Heart left ventricle (tissue), 16 donors: ENCODE data around the gene FLII. TPM values are rescaled to one million over a fixed set of nuclear protein-coding genes. Genes with fewer than 3 reads are reported as not detected.

Source experiments
- ATAC-seq, 4 donors: fragments of 200-7000 bp; cut with Tn5 transposase; one replicate each; pipeline ENCODE4 v1.9.1; 2020 to 2022; ENCODE audit warnings: moderate library complexity in 4 of 4, mild to moderate bottlenecking in 3 of 4, moderate number of reproducible peaks in 1 of 4
- DNase-seq, 5 donors: peaks; one replicate each; pipeline ENCODE4 v3.0.0-alpha.2; 2020
- H3K27ac ChIP-seq, 12 donors: fragments of 200-600 bp; sonication (generic) in 4 of 12; one replicate each; pipeline versions ENCODE4 v1.5.0 to v1.8.0; 2016 to 2022; ENCODE audit warnings: mild to moderate bottlenecking in 2 of 12
- H3K27me3 ChIP-seq, 9 donors: fragments of 200-600 bp; sonication (generic) in 2 of 9; one replicate each; pipeline versions ENCODE4 v1.5.1 to v1.8.0; 2016 to 2022; ENCODE audit warnings: mild to moderate bottlenecking in 3 of 9
- H3K36me3 ChIP-seq, 9 donors: fragments of 200-600 bp; sonication (generic) in 2 of 9; one replicate each; pipeline versions ENCODE4 v1.5.0 to v1.8.0; 2018 to 2022; ENCODE audit warnings: mild to moderate bottlenecking in 2 of 9
- H3K4me1 ChIP-seq, 12 donors: fragments of 200-600 bp; sonication (generic) in 4 of 12; one replicate each; pipeline versions ENCODE4 v1.5.0 to v1.8.0; 2016 to 2022; ENCODE audit warnings: mild to moderate bottlenecking in 3 of 12
- H3K4me3 ChIP-seq, 12 donors: fragments of 200-600 bp; sonication (generic) in 4 of 12; one replicate each; pipeline versions ENCODE4 v1.5.0 to v1.8.0; 2017 to 2022; ENCODE audit warnings: mild to moderate bottlenecking in 9 of 12, moderate library complexity in 4 of 12
- H3K9me3 ChIP-seq, 12 donors: fragments of 200-600 bp; sonication (generic) in 4 of 12; one replicate each; pipeline versions ENCODE4 v1.5.0 to v1.8.0; 2016 to 2022; ENCODE audit warnings: mild to moderate bottlenecking in 1 of 12
- POLR2A ChIP-seq, 2 donors: fragments of 450-650 bp; IDR thresholded peaks; one replicate each; pipeline ENCODE4 v1.6.1; 2017; ENCODE audit warnings: antibody characterized with exemption in 2 of 2, mild to moderate bottlenecking in 2 of 2, moderate library complexity in 2 of 2
- whole genome bisulfite sequencing, 4 donors: extraction: QIAGEN DNeasy Blood & Tissue Kit in 2 of 4; methylation state at CpG; one replicate each; pipeline versions ENCODE4 v1.1.5 to v1.1.7; 2013 to 2018; 5-methylcytosine and 5-hydroxymethylcytosine counted together
- intact Hi-C, 10 donors: fragments of 100-400 bp; cut with DNase I; formaldehyde crosslinking; loops; one replicate each; pipeline versions ENCODE4 v1.11.1 to v1.14.2; 2022
- polyA plus RNA-seq, 2 donors: library from polyadenylated mRNA; stranded (reverse); fragments of 200-250 nt; gene quantifications; one replicate each; pipeline ENCODE4 v1.2.3, GENCODE V29; 2013
- total RNA-seq, 9 donors: library from RNA; depleted of rRNA in 2 of 9; stranded (reverse); fragments of >200 nt in 2 of 9; fragmentation: NEBNext Ultra II Directional in 3 of 9; extraction: Animal tissue kit (Norgen Biotek cat#: 25700) in 3 of 9; gene quantifications; one replicate each; pipeline versions ENCODE4 v1.1.0 to v1.2.4, GENCODE V29; 2016 to 2023
- TF ChIP-seq, protein P1 (sequence below), 12 donors: fragments of 200-600 bp; sonication (generic) in 4 of 12; IDR thresholded peaks; one replicate each; pipeline versions ENCODE4 v1.5.0 to v1.8.0; 2018 to 2022; ENCODE audit warnings: antibody characterized with exemption in 12 of 12, mild to moderate bottlenecking in 5 of 12
- donor health status: ischemic (EF 13 %, LVEDD 7.1; RV severe dilation, severe dysfunction).
- donor health status: healthy with polysubstance abuse.
- donor health status: DM: no; HTN: yes; CAD: no.
- donor health status: DM: no; HTN: no; CAD: no.
- donor health status: ischemic (EF 25% LVEDD 6.9; RV normal size, moderate dysfunction).
- donor health status: ischemic (EF 25% LVEDD 5.7; RV mildly dilated, moderate dysfunction).
- donor health status: healthy.
- donor health status: DM: yes; HTN: yes; CAD: no.
- donor health status: ischemic (EF 35%, LVEDD 5.7; RV mildly dilated, moderate dysfunction).
- donor health status: nonischemic (EF 11% LVEDD 7.7; RV severe dilation, severe dysfunction).
- donor health status: DM: yes; HTN: yes; CAD: no.
- donor health status: PGD.
- donor health status: ischemic (EF 29% LVEDD 5.4; RV normal size, mild dysfunction).
- donor health status: nonischemic (EF 23%, LVEDD 6.1; RV moderate dilation, normal function).

The FLII gene
- total and polyA plus RNA-seq, 11 donors: 218 to 535 (median 321) TPM

DNA sequence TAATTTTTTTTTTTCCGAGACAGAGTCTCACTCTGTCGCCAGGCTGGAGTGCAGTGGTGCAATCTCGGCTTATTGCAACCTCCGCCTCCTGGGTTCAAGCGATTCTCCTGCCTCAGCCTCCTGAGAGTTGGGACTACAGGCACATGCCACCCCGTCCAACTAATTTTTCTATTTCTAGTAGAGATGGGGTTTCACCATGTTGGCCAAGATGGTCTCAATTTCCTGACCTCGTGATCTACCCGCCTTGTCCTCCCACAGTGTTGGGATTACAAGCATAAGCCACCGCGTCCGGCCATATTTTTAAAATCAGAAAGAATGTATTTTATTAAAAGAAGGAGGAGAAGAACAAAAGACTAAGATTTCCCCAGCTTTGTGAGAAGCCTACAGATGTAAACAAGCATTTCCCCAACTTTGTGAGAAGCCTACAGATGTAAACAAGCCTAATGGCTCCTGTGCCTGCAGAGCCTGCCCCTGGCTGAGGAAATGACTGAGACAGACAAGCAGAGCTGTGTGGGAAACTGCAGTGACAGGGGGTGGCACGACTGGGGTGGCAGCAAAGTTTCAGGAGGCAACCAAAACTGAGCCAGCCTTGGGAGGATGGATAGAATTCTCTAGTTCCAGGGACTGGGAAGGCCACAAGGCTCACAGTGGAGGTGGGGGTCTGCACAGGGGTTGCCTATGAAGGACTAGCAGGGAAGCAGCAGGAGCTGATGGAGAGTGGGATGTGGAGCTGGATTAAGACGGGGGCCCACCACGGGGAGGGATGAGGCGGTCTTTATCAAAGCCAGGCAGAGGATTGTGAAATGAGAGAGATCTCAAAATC is 33.4 kb upstream of the FLII start:
- WGBS, 4 donors: 95 to 96% (median 95%) methylated on average over 15 of the region's 15 CpGs
- no peak for ATAC-seq

GRCh38 chr17:18285296-18285695 is 26.8 kb upstream of the FLII start:
- DNase-seq (no peak), ATAC-seq (no peak)
- intact Hi-C loops: no loop called here
- no peak overlapping the region for H3K27ac ChIP-seq
- H3K4me3 ChIP-seq: no peak overlapping the region
- peaks cover 0 to 6% (median 0%) of the 10 kb centered on the region in 12 donors for H3K4me1 ChIP-seq
- no peak for TF ChIP-seq POLR2A (IDR thresholded peaks at IDR 0.05)
- TF ChIP-seq, protein P1, sequence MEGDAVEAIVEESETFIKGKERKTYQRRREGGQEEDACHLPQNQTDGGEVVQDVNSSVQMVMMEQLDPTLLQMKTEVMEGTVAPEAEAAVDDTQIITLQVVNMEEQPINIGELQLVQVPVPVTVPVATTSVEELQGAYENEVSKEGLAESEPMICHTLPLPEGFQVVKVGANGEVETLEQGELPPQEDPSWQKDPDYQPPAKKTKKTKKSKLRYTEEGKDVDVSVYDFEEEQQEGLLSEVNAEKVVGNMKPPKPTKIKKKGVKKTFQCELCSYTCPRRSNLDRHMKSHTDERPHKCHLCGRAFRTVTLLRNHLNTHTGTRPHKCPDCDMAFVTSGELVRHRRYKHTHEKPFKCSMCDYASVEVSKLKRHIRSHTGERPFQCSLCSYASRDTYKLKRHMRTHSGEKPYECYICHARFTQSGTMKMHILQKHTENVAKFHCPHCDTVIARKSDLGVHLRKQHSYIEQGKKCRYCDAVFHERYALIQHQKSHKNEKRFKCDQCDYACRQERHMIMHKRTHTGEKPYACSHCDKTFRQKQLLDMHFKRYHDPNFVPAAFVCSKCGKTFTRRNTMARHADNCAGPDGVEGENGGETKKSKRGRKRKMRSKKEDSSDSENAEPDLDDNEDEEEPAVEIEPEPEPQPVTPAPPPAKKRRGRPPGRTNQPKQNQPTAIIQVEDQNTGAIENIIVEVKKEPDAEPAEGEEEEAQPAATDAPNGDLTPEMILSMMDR (IDR thresholded peaks at IDR 0.05): no peak
- peaks cover 0 to 99% (median 93%) of the 10 kb centered on the region in 9 donors for H3K36me3 ChIP-seq
- 94 to 97% (median 96%) methylated on average over 11 of the region's 11 CpGs for WGBS, 4 donors
- H3K9me3 ChIP-seq: no peaks in the 10 kb centered on the region
- H3K27me3 ChIP-seq: no peaks in the 10 kb centered on the region

More for the DNA sequence above, 33.4 kb upstream of the FLII start:
- Histone ChIP-seq H3K27ac (no peak overlapping the region), H3K4me1 (no peaks in the 10 kb centered on the region), H3K36me3 (peaks cover 2 to 87% (median 77%) of the 10 kb centered on the region in 9 donors), H3K9me3 (no peaks in the 10 kb centered on the region), H3K4me3 (no peak overlapping the region), H3K27me3 (no peaks in the 10 kb centered on the region)
- no peak for DNase-seq
- intact Hi-C loops: loop anchor here in 1 of 10 donors (2.0 kb wide), 1 partner anchor 17 kb away; no protein-coding TSS in a partner anchor
- TF ChIP-seq, protein P1 (IDR thresholded peaks at IDR 0.05): no peak
- no peak for TF ChIP-seq POLR2A (IDR thresholded peaks at IDR 0.05)

GRCh38 chr17:18281788-18282187 is 23.2 kb upstream of the FLII start:
- Histone ChIP-seq H3K27ac (no peak overlapping the region), H3K4me3 (no peak overlapping the region), H3K27me3 (no peaks in the 10 kb centered on the region), H3K9me3 (no peaks in the 10 kb centered on the region), H3K4me1 (peaks cover 0 to 8% (median 0%) of the 10 kb centered on the region in 12 donors), H3K36me3 (peaks cover 0 to 99% (median 96%) of the 10 kb centered on the region in 9 donors)
- intact Hi-C loops: no loop called here
- DNase-seq: no peak
- no peak for ATAC-seq
- 90 to 93% (median 91%) methylated on average over 6 of the region's 6 CpGs for WGBS, 4 donors
- TF ChIP-seq, protein P1 (IDR thresholded peaks at IDR 0.05): no peak
- no peak for TF ChIP-seq POLR2A (IDR thresholded peaks at IDR 0.05)

DNA sequence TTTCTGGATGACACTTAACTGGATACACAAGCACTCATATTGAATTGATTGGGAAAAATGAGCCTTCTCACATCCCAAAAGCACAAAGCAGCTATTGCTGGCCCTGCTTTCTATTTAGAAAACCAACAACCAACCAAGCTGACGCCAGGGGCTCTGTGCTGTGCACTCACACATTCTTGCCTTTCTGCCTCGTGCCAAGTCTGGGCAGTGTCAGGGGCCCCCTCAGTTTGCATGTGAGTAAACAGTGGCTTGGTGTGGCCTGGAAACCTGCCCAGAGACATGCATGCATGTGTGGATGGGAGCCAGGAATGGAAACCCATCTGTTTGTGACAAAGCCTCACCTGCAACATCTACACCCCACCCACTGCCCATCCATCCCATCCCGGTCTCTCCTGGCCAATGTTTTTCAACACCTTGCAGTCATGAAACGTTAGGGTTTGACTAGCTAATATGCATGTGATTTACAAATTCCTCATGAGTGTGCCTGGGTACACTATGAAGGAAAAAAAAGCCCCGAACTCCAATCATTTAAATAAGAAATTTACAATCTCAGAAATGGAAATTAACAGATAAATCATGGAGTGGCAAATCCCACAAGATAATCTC is 22.3 kb upstream of the FLII start:
- no peak for DNase-seq
- peaks cover 0 to 100% (median 98%) of the 10 kb centered on the region in 9 donors for H3K36me3 ChIP-seq
- intact Hi-C loops: no loop called here
- no peaks in the 10 kb centered on the region for H3K27me3 ChIP-seq
- TF ChIP-seq, protein P1 (IDR thresholded peaks at IDR 0.05): no peak
- TF ChIP-seq POLR2A (IDR thresholded peaks at IDR 0.05): no peak
- H3K9me3 ChIP-seq: no peaks in the 10 kb centered on the region
- peaks cover 0 to 8% (median 0%) of the 10 kb centered on the region in 12 donors for H3K4me1 ChIP-seq
- no peak overlapping the region for H3K27ac ChIP-seq
- WGBS, 4 donors: 48 to 62% (median 58%) methylated on average over 5 of the region's 5 CpGs
- H3K4me3 ChIP-seq: no peak overlapping the region
- peak in 1 of 4 donors; percentile 38 for ATAC-seq
